Left ventricle myocardium superior (tissue), 1 donor: ENCODE data around the gene CAMK2N1. TPM values are rescaled to one million over a fixed set of nuclear protein-coding genes. Genes with fewer than 3 reads are reported as not detected.
"Not testable (repeated sequence)": the region's sequence is repeated elsewhere in the genome, so short reads cannot be mapped to it uniquely, and the experiment has no call there.

ENCODE experiments used
- ATAC-seq: fragments of 200-7000 bp; cut with Tn5 transposase; one replicate; pipeline ENCODE4 v1.9.1; 2020; ENCODE audit warnings: mild to moderate bottlenecking, moderate library complexity
- DNase-seq: peaks from one replicate; pipeline ENCODE4 v3.0.0-alpha.2; 2020
- intact Hi-C: fragments of 100-400 bp; cut with micrococcal nuclease; formaldehyde crosslinking; loops from one replicate; pipeline ENCODE4 v1.11.0; 2022
- long read RNA-seq: library from polyadenylated mRNA; unstranded; transcript quantifications from one replicate; pipeline ENCODE4 v2.0.0, GENCODE V29; 2021
- total RNA-seq: library from RNA; stranded (reverse); fragmentation: NEBNext Ultra II Directional; extraction: Animal tissue kit (Norgen Biotek cat#: 25700); gene quantifications from one replicate; pipeline ENCODE4 v1.2.1, GENCODE V29; 2021
- donor health status: DM: no; HTN: yes; CAD: no; lungs with severe emphysema.

CAMK2N1 gene
- total RNA-seq = 9.9 TPM
- long read RNA-seq, transcript CAMK2N1-201 (2 exons, 2,336 nt) = major isoform, 12 of 14 reads
- long read RNA-seq, partial matches to known transcripts = 0 of 14 reads
- long read RNA-seq, other reads (novel, unspliced or antisense) = 2 of 14 reads

DNA sequence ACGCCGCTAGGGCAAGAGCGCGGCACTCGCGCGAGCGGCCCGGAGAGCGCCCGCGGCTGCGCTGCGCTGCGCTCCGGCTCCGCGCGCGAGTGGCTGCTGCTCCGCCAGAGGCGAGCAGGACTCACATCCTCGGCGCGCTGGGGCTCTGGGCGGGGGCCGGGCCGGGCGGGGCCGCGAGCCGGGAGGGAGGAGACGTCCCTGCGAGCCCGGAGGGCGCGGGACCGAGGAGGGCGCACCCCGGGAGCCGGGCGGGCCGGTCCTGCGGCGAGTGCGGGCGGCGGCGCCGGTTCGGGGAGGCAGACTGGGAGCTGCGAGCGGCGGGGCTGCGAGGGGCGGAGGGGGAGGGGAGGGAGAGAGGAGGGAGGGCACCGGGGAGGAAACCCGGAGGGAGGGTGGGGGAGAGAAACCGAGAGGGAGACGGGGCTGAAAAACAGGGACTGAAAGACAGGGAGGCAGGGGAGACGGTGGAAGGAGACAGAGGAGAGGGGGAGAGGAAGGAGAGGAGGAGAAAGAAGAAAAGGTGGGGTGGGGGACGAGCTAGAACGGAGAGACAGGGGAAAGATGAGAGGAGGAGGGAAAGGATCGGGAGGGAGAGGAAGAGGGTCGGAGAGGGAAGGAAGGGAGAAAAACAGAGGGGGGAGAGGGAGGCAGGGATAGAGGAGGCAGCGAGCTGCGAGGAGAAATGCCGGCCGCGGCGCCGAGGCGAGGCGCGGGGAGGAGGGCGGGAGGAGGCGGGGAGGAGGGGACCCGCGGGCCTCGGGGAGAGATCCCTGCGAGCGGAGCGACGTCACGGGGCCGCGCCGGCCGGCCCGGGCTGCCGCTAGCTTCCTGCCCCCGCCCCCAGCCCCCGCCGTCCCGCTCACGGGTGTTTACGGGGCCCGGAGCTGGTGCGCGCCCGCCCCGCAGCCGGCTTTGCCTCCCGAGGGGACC is at the start of gene CAMK2N1:
Gene CAMK2N1 (minus strand): TSS at position 684 of the 930 bp plus-strand sequence. CDS start 831 bp downstream, outside the sequence.
- intact Hi-C loops = no loop called here

DNA sequence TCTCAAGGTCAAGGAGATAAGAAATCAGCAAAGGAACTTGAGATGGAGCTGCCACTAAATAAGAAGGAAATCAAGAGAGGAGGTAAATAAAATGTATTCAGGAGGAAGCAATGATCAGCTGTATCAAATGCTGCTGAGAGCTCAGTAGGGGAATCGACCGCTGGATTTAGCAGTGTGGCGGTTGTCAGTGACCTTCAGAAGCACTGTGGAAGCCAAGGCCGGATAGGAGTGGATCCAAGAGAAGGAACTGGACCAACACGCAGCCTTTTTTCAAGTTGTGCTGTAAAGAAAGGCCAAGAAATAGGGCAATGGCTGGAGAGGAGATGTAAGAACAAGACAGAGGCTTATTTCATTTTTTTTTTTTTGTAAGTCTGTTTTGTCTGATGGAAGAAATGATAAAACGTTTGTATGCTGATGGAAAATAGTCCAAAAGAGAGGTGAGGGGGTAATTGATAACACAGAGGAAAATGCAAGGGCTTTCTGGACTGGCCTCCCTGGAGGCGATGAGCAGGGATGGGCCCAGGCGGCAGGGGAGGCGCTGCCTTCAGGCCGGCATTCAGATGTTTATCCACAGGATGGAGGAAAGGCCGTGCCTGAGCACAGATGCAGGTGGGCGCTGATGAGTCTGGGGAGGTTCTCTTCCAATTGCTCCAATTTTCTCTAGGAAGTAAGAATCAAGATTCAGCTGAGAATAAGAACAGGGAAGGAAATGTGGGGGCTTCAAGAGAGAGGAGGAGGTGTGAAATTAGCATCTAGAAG is 48.8 kb upstream of the CAMK2N1 start:
- intact Hi-C loops = no loop called here
- no peak for DNase-seq
- peak; percentile 72 for ATAC-seq

More for the DNA sequence above, at the start of gene CAMK2N1:
- peak; percentile 92 for ATAC-seq
- peak; percentile 85 for DNase-seq

DNA sequence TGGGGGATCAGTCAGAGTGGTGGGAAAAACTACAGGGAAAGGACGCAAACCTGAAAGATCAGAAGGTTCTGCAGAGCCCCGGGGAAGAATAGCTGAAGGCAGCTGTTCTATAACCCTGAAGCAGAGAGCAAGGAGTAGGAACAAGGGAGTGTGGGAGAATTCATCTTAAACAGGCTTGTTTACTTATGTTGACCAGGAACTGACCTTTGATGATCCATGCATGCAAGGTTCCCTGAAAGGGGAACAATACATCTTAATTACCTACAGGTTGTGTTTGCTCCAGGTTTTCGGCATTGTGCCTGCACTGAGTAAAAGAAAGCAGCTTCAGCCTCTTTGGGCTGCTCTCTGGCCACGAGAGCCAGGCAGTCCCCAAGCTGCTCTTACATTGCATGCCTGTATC is 47.6 kb upstream of the CAMK2N1 start:
- intact Hi-C loops = no loop called here
- DNase-seq (no peak), ATAC-seq (no peak)

DNA sequence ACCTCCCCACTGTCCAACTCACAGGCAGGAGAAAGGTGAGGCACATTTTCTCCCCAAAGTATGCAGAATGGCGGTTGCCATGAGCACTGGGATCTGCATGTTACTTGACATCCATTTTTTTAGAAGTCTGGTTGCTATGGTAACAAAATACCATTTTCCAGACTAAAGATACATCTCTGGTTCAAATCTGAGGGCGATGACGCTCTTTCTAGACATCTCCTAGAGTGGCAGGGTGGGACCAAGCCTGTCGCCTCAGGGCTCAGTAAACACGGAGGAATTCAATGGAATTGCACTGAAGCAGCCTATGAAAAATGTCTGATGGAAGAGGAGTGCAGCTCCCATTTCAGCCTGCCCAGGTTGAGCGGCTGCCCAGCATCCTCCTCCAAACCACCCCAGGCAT is 44.9 kb upstream of the CAMK2N1 start:
- no peak for DNase-seq

DNA sequence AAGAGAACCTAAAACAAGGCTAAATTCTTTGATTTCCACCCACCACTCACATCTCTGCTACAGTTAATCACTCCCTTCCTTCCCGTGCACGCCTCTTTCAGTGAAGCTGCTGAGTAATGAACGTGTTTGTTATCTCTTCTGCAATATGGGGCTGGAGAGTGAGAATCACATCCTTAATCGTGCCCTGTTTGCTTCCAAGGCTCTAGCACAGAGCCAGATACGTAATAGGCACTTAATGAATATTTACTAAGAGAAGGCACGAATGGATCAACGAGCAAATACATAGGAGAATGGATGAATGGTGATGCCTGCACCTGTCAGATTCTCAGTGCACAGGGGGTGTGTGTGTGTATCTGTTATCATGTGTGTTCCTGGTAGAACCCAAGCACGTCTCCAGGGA is 44.3 kb upstream of the CAMK2N1 start:
- ATAC-seq (no peak), DNase-seq (no peak)
- intact Hi-C loops = no loop called here

More for the DNA sequence above, 44.9 kb upstream of the CAMK2N1 start:
- no peak for ATAC-seq
- intact Hi-C loops = no loop called here

DNA sequence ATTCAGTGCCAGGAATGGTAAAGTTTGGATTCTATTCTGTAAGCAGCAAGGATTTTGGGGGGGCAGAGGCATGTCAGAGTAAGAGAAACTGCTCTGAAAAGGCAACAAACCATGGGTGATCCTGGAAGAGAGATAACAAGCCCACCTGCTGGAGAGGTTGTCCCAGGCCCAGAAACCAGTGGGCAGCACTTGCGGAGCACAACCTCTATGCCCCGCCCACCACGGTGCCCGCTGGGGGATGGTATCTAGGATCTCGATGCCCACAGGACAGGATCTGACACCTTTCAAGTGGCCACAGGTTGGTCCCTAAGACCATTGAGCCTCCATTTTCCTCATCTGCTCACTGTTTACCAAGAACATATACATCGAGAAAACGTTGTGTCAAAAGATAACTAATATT is 42.2 kb upstream of the CAMK2N1 start:
- ATAC-seq (no peak), DNase-seq (no peak)
- intact Hi-C loops = loop anchor here (5.0 kb wide), 1 partner anchor 114 kb away; no protein-coding TSS in a partner anchor

DNA sequence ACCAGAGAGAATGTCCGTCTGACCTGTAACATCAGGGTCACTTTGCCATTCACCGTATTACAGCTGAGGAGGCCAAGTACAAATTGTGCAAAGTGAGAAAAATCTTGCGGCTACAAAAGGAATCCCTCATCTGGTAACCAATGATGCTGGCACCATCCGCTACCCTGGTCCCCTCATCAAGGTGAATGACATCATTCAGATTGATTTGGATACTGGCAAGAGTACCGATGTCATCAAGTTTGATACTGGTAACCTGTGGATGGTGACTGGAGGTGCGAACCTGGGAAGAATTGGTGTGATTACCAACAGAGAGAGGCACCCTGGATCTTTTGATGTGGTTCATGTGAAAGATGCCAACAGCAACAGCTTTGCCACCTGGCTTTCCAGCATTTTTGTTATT is 40.3 kb upstream of the CAMK2N1 start:
- ATAC-seq = no peak
- intact Hi-C loops = loop anchor here (5.0 kb wide), 1 partner anchor 116 kb away; no protein-coding TSS in a partner anchor

DNA sequence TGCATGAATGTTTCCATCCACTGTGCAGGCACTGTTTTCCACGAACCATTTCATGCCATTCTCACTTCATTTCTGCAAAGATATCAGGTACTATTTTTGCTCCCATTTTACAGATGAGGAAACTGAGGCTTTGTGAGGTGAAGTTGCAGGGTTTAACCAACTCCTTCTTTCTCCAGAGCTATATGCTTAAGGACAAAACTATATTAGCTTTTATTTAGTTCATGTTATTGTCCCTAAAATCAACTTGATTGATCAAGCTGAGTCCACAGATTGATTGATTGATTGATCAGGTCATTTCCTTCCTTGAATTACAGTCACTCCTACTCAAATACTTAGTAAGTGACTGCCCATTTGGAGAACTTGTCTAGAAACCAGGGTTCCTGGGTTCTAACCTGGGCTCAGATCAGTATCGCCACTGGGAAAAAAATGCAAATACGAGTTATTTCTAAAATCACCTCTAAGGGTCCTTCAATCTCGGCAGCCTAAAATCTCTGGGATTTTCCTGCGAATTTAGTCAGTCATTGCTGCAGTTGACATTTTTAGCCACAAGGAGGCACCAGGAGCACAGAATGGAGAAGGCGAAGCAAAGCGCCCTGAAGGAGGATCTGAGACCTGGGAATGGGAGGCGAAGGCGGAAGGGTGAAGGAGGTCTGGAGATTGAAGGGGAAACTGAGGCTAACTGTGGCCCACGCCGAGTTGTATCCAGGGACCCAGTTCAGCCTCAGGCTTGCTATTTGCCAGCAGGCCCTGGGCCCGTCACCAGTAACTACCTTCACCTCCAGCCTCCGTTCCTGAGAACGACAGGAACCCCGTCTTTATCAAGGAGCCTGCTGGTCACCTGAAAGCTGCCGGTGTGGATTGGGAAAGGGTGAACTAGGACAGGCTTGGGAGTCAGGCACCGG is 36.2 kb upstream of the CAMK2N1 start:
- intact Hi-C loops = no loop called here
- ATAC-seq = peak; percentile 78

More for the DNA sequence above, 40.3 kb upstream of the CAMK2N1 start:
- DNase-seq = no peak

DNA sequence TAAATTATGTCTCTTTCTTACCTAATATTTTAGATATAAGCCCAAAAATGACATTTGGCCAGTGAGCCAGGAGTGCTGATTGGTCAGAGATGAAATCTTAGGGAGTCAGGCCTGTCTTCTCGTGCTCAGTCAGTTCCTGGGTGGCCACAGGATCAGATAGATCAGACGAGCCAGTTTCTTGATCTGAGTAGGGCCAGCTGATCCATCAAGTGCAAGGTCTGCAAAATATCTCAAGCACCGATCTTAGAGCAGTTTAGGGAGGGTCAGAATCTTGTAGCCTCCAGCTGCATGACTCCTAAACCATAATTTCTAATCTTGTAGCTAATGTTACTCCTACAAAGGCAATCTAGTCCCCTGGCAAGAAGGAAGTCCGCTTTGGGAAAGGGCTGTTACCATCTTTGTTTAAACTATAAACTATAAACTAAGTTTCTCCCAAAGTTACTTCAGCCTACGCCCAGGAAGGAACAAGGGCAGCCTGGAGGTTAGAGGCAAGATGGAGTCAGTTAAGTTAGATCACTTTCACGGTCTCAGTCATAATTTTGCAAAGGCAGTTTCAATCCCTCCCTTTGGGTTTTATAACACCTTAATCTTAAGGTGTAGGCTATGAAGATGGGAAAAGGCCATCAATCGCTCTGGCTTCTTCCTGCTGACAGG is 33.7 kb upstream of the CAMK2N1 start:
- intact Hi-C loops, ATAC-seq, DNase-seq: not testable (repeated sequence)

More for the DNA sequence above, 36.2 kb upstream of the CAMK2N1 start:
- DNase-seq = peak; percentile 59

DNA sequence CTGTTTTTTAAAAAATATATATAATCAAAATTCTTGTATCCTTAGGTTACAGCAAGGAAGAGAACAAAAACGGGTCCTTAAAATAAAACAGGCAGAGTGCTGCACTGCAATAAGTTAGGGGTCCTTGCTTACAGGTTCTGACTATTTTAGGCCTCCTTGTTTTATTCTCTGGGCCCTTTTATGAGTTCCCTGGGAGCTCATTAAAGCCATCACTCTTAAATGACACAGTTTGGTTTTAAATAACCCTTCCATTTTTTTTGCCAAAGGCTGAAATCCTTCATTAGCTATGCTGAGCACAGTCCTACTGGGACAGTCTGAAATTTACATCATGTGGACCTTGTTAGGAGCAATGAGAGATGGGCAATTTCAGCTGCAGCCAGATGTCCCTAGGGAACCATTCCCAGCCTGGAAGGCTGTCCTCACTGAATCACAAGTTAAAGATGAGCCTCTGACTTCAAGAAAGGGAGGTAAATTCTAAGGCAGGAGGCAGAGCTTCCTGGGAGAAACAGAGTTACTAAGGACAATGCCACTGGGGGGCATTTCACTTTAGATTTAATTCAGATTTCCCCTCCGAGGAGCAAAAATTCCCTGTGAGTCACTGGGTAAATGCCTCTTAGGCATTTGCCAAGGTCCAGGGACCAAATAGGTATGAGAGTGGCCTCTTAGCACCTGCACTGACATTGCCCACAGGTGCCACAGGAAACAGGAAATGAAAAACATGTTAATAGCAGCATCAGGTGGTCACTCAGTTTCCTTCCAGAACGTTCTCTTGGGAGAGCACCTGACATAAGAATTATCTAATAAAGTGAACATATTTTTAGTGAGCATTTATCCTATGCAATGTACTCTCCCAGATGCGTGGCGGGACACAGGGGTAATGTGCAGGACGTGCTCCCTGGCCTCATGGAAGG is 25.8 kb upstream of the CAMK2N1 start:
- intact Hi-C loops = no loop called here
- no peak for ATAC-seq

DNA sequence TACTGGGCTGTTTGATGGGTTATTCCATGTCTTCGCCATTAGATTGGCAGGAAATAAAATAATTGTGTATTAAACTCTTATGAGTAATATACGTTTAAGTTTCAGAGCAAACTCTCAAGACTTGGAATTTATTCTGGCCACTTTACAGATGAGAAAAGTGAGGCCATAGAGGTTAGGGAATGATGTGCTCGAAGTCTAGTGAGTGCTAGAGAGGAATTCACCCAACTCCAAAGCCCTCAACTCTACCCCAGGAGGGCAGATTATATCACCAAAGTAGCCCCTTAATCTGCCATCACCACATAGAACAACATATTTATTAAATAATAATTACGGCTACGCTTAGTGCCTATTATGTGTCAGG is 22.4 kb upstream of the CAMK2N1 start:
- intact Hi-C loops = no loop called here
- DNase-seq (no peak), ATAC-seq (no peak)

More for the DNA sequence above, 25.8 kb upstream of the CAMK2N1 start:
- no peak for DNase-seq

DNA sequence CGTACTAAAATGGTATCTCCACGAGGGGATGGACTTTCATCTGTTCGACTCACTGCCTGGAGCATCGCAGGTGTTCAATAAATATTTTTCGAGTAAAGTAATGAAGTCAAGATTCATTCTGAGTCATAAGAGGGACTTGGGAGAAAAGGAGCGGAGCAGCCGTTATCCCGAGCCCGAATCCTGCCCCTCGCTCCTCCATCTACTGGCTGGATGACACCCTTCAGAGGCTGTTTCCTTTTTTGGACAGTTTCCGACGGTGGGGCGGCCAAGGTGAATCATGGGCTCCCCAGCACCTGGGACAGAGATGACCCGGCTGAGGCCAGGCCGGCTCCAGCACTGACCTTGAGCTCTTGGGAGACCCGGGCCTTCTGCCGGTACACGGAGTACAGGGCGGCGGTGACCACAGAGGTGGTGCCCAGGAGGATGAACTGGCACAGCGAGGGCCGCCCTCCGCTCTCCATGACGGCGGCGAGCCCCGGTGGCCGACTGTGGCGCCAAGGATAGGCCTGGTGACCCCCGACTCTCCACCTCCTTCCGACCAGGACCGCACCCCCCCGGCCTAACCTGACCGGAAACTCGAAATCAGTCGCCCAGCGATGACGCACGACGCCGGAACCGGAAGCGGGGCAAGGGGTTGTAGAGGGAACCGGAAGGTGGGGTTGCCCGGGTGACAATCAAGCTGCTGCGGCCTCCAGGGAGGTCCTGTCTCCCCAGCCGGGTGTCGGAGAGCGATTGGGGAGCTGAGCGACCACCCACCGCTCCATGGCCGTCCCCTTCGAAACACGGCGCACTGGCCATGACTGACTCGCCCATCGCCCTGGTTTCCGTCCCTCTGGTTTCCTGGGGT is 21.8 kb upstream of the CAMK2N1 start, which contains the start of gene MUL1:
Gene MUL1 (minus strand): TSS at position 588 of the 847 bp plus-strand sequence. CDS start 127 bp downstream, at position 461.
- ATAC-seq = peak; percentile 98
- intact Hi-C loops = no loop called here

DNA sequence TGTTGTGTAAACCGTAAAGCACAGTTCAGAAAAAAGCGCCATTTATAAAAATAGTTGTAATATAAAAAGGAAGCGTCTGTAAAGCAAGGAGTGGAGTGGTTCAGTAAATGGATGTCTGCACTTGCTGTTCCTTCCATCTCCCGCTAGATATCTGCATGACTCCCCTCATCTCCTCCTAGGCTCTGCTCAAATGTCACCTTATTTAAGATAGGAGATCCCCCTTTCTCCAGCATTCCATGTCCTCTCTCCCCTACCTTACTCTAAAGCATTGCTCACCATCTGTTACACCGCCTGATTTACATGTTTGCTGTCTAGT is 21.2 kb upstream of the CAMK2N1 start:
- intact Hi-C loops = no loop called here
- DNase-seq (no peak), ATAC-seq (no peak)

More for the DNA sequence above, 21.8 kb upstream of the CAMK2N1 start, which contains the start of gene MUL1:
- peak; percentile 96 for DNase-seq

DNA sequence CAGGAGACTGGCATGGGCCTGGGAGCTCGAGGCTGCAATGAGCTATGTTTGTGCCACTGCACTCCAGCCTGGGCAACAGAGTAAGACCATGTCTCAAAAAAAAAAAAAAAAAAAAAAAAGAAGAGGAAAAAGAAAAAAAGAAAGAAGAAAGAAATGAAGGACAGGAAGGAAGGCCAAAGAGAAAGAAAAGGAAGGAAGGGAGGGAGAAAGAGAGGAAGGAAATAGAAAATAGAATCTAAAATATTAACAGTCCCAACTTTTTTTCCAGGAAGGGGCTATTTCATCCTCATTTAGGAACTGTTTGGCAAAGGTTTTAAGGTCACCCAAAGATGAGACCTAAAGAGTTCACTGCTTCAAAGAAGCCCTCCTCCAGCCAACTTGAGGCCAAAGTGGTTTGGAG is 19.5 kb upstream of the CAMK2N1 start:
- ATAC-seq = no peak

DNA sequence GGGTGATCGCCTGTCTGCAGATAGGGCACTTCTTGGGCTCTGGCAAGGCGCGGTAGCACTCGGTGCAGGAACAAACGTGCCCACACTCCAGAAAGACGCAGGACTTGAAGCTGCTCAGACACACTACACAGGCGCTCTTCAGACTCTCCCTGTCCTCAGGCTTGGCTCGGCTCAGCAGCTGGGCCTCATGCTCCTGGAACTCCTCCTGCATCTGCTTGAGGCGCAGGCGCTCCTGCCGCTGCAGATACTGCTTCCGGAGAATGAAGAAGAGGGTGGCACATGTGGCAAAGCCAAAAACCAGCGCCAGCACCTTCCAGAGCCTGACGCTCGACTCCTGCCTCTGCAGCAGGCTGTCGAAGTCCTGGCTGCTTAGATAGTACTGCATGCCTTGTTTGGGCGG is 14.7 kb upstream of the CAMK2N1 start:
- no peak for ATAC-seq
- no peak for DNase-seq
- intact Hi-C loops = no loop called here

More for the DNA sequence above, 19.5 kb upstream of the CAMK2N1 start:
- DNase-seq = no peak
- intact Hi-C loops = no loop called here

DNA sequence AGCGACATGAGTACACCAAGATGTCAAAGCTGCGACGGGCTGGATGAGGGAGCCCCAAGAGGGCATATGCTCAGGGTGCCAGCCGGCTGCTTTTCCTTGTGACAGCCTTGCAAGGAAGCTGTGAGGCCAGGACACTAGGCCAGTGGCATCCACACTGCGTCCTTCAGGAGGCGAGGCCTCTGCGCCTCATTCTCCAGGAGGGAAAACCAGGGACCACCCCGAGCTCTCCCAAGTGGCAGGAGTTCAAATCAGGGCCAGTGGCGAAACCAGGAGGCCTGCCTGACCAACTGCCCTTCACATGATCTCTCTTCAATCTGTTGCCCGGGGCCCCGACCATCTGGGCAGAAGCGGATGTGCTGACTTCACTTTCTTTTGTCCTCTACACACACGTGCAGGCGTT is 13.7 kb upstream of the CAMK2N1 start:
- ATAC-seq = no peak
- no peak for DNase-seq
- intact Hi-C loops = loop anchor here (10.0 kb wide), 2 partner anchors 125 to 585 kb away; no protein-coding TSS in a partner anchor
